Measurements from ENCODE around the gene TSHZ2.
"Not testable (repeated sequence)": the region's sequence is repeated elsewhere in the genome, so short reads cannot be mapped to it uniquely, and the experiment has no call there.

Gene TSHZ2

GRCh38 chr20:53302695-53303412 is 330.7 kb downstream of the TSHZ2 start:
- no peaks in the 10 kb centered on the region for H3K4me1 Mint-ChIP-seq (ENCODE audit: low read depth)
- no peak overlapping the region for H3K4me3 Mint-ChIP-seq
- no peak for DNase-seq
- H3K27ac Mint-ChIP-seq, result no peak overlapping the region
- no peaks in the 10 kb centered on the region for H3K36me3 Mint-ChIP-seq (ENCODE audit: low read depth)
- H3K27me3 Mint-ChIP-seq, result peaks cover 12% of the 10 kb centered on the region
- no peaks in the 10 kb centered on the region for H3K9me3 Mint-ChIP-seq

DNA sequence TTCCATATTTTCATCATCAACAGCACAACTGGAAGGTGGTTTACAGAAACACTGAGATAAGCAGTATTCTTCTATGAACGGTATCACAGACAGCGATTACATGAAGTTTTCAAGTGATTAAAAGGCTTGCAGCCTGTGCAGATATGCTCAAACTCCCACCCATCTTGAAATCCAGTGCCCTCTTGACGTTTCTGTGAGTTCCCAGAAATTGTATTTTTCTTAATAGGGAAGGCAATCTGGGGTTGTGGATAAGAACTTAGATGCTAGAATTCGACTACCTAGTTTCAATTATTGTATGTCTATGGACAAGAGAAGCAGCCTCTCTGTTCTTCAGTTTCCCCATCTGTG is 331.2 kb downstream of the TSHZ2 start:
- Mint-ChIP-seq H3K4me1 (ENCODE audit: low read depth) (no peaks in the 10 kb centered on the region), H3K27me3 (peaks cover 8% of the 10 kb centered on the region), H3K36me3 (ENCODE audit: low read depth) (no peaks in the 10 kb centered on the region), H3K27ac (no peak overlapping the region), H3K9me3 (no peaks in the 10 kb centered on the region), H3K4me3 (no peak overlapping the region)
- DNase-seq, result no peak

DNA sequence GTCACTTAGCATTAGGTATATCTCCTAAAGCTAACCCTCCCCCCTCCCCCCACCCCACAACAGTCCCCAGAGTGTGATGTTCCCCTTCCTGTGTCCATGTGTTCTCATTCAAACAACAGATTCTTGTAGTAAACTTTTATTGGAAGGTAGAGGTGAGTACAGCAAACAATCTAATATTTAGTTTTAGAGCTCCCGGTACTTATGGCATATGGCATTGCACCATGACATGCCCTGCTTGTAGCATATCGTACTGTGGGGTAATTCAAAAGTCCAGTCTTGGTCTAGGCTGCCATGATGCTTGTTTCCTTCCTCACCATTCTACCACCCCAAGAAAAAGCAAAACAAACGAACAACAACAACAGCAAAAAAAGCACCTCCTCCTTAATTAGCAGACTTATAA is 332.0 kb downstream of the TSHZ2 start:
- Mint-ChIP-seq H3K27ac (no peak overlapping the region), H3K9me3 (no peaks in the 10 kb centered on the region), H3K27me3 (peaks cover 7% of the 10 kb centered on the region), H3K4me3 (no peak overlapping the region), H3K36me3 (ENCODE audit: low read depth) (peaks cover under 1% of the 10 kb centered on the region), H3K4me1 (ENCODE audit: low read depth) (no peaks in the 10 kb centered on the region)
- DNase-seq, result no peak

GRCh38 chr20:53306192-53306805 is 334.1 kb downstream of the TSHZ2 start:
- Mint-ChIP-seq H3K27me3 (peaks cover 3% of the 10 kb centered on the region), H3K4me3 (no peak overlapping the region), H3K36me3 (ENCODE audit: low read depth) (peaks cover 2% of the 10 kb centered on the region), H3K9me3 (no peaks in the 10 kb centered on the region), H3K27ac (no peak overlapping the region), H3K4me1 (ENCODE audit: low read depth) (no peaks in the 10 kb centered on the region)
- no peak for DNase-seq

- peaks cover 3% of the 10 kb centered on the region for H3K27me3 Mint-ChIP-seq
- no peak overlapping the region for H3K4me3 Mint-ChIP-seq
- peaks cover 2% of the 10 kb centered on the region for H3K36me3 Mint-ChIP-seq (ENCODE audit: low read depth)
- no peaks in the 10 kb centered on the region for H3K4me1 Mint-ChIP-seq (ENCODE audit: low read depth)
- H3K27ac Mint-ChIP-seq, result no peak overlapping the region
- DNase-seq, result no peak
- no peaks in the 10 kb centered on the region for H3K9me3 Mint-ChIP-seq
These were observed 335.9 kb downstream of the TSHZ2 start for GRCh38 chr20:53307964-53308597.

DNA sequence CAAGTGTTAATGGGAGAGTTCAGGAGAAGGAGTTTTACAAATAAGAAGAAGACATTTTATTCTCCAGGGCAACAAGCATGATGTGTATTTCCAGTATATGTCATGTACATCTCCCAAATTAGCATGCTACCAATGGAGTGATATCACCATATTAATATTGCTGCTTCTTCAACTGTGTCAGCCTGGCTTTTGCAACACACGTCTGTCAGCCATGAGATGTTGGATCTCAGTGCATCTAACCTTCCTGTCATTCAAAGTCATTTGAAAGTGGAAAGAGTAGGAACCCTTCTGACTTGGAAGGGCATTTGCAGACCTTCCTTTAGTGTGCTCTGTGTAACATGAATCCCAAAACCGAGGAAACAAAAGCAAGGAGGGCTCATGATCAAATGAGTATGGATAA is 337.4 kb downstream of the TSHZ2 start:
- peaks cover 3% of the 10 kb centered on the region for H3K27me3 Mint-ChIP-seq
- H3K27ac Mint-ChIP-seq, result no peak overlapping the region
- peaks cover 2% of the 10 kb centered on the region for H3K36me3 Mint-ChIP-seq (ENCODE audit: low read depth)
- H3K9me3 Mint-ChIP-seq, result no peaks in the 10 kb centered on the region
- H3K4me1 Mint-ChIP-seq (ENCODE audit: low read depth), result no peaks in the 10 kb centered on the region
- no peak overlapping the region for H3K4me3 Mint-ChIP-seq
- DNase-seq, result no peak

DNA sequence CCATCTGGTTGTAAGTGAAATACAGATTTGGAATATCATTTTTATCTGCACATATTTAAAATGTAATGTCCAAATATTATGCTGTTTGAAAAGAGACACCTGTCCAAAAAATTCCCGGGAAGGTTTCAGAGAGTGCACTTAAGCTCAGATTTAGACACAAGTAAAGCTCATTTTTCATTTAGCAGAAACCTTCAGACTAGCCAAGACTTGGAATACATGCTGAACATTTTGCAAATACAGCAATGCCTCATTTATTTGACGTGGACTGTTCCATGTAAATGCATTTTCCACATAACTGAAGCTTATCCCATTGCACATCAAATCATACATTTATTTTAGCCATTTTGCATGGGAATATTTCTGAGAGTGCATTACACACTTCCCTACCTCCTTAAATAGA is 340.8 kb downstream of the TSHZ2 start:
- Mint-ChIP-seq H3K9me3 (peaks cover 3% of the 10 kb centered on the region), H3K27me3 (no peaks in the 10 kb centered on the region), H3K4me3 (no peak overlapping the region), H3K4me1 (ENCODE audit: low read depth) (peaks cover 6% of the 10 kb centered on the region), H3K36me3 (ENCODE audit: low read depth) (peaks cover 10% of the 10 kb centered on the region), H3K27ac (no peak overlapping the region)
- DNase-seq, result no peak

GRCh38 chr20:53316206-53316937 is 344.2 kb downstream of the TSHZ2 start:
- Mint-ChIP-seq H3K9me3 (peaks cover 9% of the 10 kb centered on the region), H3K27me3 (no peaks in the 10 kb centered on the region)

DNA sequence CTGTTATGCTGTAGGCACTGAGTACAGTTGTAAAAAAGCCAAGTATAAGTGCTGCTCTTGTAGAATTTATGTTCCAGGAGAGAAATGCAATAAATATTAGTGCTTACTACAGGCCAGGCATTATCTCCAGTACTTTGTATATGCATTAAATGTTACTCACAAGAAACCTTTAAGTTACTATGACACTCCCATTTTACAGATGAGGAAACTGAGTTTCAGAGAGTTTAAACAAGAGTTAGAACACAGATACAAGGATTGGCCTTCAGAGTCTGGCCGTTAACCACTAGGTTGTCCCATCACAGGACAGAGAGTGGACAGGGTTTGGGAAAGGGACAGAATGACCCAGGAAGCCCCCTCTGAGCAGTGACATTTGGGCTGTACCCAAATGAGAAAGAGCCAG is 347.0 kb downstream of the TSHZ2 start:
- Mint-ChIP-seq H3K9me3 (peaks cover 11% of the 10 kb centered on the region), H3K27ac (no peak overlapping the region), H3K4me1 (ENCODE audit: low read depth) (peaks cover 28% of the 10 kb centered on the region), H3K27me3 (no peaks in the 10 kb centered on the region), H3K36me3 (ENCODE audit: low read depth) (peaks cover 11% of the 10 kb centered on the region), H3K4me3 (no peak overlapping the region)
- DNase-seq, result no peak

More at GRCh38 chr20:53316206-53316937, 344.2 kb downstream of the TSHZ2 start:
- peaks cover 15% of the 10 kb centered on the region for H3K4me1 Mint-ChIP-seq (ENCODE audit: low read depth)
- peaks cover 11% of the 10 kb centered on the region for H3K36me3 Mint-ChIP-seq (ENCODE audit: low read depth)
- H3K27ac Mint-ChIP-seq, result no peak overlapping the region
- no peak for DNase-seq
- no peak overlapping the region for H3K4me3 Mint-ChIP-seq

DNA sequence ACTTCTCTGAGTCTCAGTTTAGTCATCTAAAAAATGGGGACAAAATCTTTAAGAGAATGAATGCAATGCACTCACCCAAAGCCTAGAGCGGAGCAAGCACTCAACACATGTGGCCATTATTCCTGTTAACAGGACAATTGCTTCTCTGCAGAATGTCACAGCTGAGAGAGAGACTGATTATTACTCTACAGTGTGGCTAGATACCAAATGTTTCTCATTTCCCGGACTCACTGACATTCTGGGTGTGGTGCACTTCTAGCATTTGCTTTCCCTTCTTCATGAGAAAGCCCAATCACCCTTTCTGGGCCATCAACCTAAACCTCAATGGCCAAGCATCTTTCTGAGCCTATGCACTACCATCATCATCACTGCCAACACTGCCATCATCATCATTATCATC is 347.6 kb downstream of the TSHZ2 start:
- peaks cover 11% of the 10 kb centered on the region for H3K36me3 Mint-ChIP-seq (ENCODE audit: low read depth)
- peaks cover 11% of the 10 kb centered on the region for H3K9me3 Mint-ChIP-seq
- H3K27ac Mint-ChIP-seq, result no peak overlapping the region

GRCh38 chr20:53320701-53321100 is 348.5 kb downstream of the TSHZ2 start:
- Mint-ChIP-seq H3K27me3 (no peaks in the 10 kb centered on the region), H3K4me3 (no peak overlapping the region), H3K27ac (no peak overlapping the region), H3K4me1 (ENCODE audit: low read depth) (peaks cover 28% of the 10 kb centered on the region), H3K36me3 (ENCODE audit: low read depth) (peaks cover 15% of the 10 kb centered on the region), H3K9me3 (peaks cover 11% of the 10 kb centered on the region)
- no peak for DNase-seq

More for the DNA sequence above, 347.6 kb downstream of the TSHZ2 start:
- Mint-ChIP-seq H3K4me1 (ENCODE audit: low read depth) (peaks cover 28% of the 10 kb centered on the region), H3K4me3 (no peak overlapping the region), H3K27me3 (no peaks in the 10 kb centered on the region)
- DNase-seq, result no peak

GRCh38 chr20:53321596-53321995 is 349.4 kb downstream of the TSHZ2 start:
- peaks cover 22% of the 10 kb centered on the region for H3K4me1 Mint-ChIP-seq (ENCODE audit: low read depth)
- H3K4me3 Mint-ChIP-seq, result no peak overlapping the region
- no peak overlapping the region for H3K27ac Mint-ChIP-seq
- peaks cover 15% of the 10 kb centered on the region for H3K36me3 Mint-ChIP-seq (ENCODE audit: low read depth)
- H3K27me3 Mint-ChIP-seq, result no peaks in the 10 kb centered on the region
- H3K9me3 Mint-ChIP-seq, result peaks cover 11% of the 10 kb centered on the region
- DNase-seq, result no peak

- Mint-ChIP-seq H3K4me1 (ENCODE audit: low read depth) (peaks cover 22% of the 10 kb centered on the region), H3K4me3 (no peak overlapping the region), H3K36me3 (ENCODE audit: low read depth) (peaks cover 10% of the 10 kb centered on the region), H3K9me3 (peaks cover 11% of the 10 kb centered on the region), H3K27ac (peak overlapping the region; percentile 81), H3K27me3 (no peaks in the 10 kb centered on the region)
- no peak for DNase-seq
These were observed 350.5 kb downstream of the TSHZ2 start for GRCh38 chr20:53322651-53323050.

GRCh38 chr20:53323460-53323859 is 351.3 kb downstream of the TSHZ2 start:
- not testable (repeated sequence) for H3K36me3 Mint-ChIP-seq (ENCODE audit: low read depth); DNase-seq; H3K27me3 Mint-ChIP-seq; H3K4me3 Mint-ChIP-seq; H3K27ac Mint-ChIP-seq; H3K9me3 Mint-ChIP-seq
- peaks cover 22% of the 10 kb centered on the region for H3K4me1 Mint-ChIP-seq (ENCODE audit: low read depth)

GRCh38 chr20:53324816-53325215 is 352.7 kb downstream of the TSHZ2 start:
- Mint-ChIP-seq H3K27me3 (no peaks in the 10 kb centered on the region), H3K9me3 (peaks cover 2% of the 10 kb centered on the region), H3K27ac (no peak overlapping the region), H3K36me3 (ENCODE audit: low read depth) (peaks cover 6% of the 10 kb centered on the region), H3K4me1 (ENCODE audit: low read depth) (peaks cover 23% of the 10 kb centered on the region), H3K4me3 (no peak overlapping the region)
- no peak for DNase-seq

Data from activated T-cell treated with anti-CD3 and anti-CD28 coated beads, Interleukin-2, amount 50 U/mL, for 24 hours (primary cell).